ENCODE results near the gene PCNT.
"Not testable (repeated sequence)": the region's sequence is repeated elsewhere in the genome, so short reads cannot be mapped to it uniquely, and the experiment has no call there.

The PCNT gene

DNA sequence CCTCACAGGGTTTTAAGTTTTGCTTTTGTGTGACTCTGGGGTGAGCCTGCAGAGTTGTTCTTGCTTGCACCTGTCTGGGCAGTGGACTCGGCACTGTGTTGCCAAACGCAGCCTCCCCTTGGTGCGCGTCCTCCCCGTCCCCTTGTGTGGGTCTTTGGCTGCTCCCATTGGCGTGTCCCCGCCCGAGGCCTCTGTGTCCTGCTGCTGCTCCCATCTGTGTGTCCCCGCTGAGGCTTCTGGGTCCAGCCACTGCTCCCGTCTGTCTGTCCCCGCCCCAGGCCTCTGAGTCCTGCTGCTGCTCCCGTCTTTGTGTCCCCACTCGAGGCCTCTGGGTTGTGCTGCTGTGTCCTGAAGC lies 62.8 kb downstream of the PCNT start:
- no peak for DNase-seq

DNA sequence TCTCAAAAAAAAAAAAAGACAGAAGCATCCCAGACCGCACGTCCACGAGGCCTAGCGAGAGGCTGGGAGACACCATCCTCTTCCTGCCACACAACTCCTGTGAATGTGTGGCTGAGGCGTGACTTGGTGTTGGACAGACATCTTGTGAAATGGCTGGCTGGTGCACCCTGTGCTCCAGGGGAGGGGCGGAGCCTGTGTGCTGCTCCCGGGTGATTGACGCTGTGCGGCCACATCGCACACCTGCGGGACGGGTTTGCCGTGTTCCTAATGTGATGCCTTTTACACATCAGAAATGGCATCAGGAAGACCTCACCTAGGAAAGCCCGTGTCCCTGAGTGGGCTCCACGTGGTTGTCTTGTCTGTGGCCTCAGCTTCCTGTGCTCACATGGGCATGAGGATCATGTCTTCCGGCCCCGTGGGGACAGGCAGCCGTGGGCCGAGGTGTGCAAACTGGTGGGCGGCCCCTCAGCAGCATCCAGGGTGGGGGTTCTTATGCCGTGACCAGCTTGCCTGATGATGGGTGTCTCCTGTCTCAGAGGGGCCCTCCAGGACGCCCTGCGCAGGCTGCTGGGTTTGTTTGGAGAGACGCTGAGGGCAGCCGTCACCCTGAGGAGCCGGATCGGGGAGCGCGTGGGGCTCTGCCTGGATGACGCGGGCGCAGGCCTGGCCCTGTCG lies 64.4 kb downstream of the PCNT start:
- no peak for DNase-seq

- no peak for DNase-seq
Observed at GRCh38 chr21:46388896-46389295, 64.9 kb downstream of the PCNT start.

DNA sequence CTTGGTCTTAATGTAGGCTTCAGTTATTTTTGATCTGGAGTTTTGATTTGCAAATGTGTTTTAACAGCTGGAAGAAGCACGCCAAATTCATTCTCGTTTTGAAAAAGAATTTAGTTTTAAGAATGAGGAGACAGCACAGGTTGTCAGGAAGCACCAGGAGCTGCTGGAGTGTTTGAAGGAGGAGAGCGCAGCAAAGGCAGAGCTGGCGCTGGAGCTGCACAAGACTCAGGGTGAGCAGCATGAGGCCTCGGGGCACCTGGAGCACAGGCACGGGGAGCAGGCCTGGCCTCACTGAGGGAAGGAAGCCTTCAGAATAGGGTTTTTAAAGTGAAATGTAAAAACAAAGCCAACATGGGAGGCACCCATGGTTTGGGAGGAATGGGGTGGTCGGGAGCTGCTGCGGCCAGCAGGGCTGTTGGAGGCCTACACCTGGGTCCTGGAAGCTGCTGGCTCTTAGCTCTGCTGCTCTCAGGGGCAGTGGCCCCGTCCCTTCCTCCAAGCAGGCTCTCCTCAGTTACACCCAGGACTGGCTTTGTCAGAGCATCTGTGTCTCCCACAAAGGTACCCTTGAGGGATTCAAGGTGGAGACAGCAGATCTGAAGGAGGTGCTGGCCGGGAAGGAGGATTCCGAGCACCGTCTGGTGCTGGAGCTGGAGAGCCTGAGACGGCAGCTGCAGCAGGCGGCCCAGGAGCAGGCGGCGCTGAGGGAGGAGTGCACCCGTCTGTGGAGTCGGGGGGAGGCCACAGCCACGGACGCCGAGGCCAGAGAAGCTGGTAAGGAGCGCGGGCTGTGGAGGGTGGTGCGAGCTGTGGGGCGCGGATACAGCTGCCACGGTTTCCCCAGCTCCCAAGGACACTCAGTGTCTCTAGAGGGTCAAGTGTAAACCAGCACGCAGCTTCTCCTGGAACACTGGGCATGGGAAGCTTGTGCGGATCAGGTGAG lies 66.9 kb downstream of the PCNT start:
- DNase-seq, result no peak

GRCh38 chr21:46391773-46392172 lies 67.8 kb downstream of the PCNT start:
- no peak for DNase-seq

DNA sequence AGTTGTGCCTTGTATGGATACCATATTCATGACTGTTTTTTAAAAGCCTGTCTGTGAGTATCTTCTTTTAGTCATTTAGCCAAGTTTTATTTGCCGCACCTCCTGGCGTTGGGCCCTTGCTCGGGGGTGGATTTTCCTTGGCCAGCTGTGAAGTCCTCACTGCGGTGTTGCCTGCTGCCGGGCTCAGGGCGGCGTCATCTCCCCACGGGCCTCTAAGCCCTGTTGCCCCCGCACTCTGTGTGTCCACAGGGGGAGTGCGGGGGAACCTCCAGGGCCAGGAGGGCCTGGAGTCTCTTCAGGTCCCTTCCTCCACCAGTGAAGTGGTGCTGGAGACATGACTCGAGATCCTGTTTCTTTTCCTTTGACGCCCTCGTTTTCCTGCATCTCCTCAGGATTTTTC lies 69.0 kb downstream of the PCNT start:
- DNase-seq, result no peak

GRCh38 chr21:46393451-46393940 lies 69.5 kb downstream of the PCNT start:
- no peak for DNase-seq

DNA sequence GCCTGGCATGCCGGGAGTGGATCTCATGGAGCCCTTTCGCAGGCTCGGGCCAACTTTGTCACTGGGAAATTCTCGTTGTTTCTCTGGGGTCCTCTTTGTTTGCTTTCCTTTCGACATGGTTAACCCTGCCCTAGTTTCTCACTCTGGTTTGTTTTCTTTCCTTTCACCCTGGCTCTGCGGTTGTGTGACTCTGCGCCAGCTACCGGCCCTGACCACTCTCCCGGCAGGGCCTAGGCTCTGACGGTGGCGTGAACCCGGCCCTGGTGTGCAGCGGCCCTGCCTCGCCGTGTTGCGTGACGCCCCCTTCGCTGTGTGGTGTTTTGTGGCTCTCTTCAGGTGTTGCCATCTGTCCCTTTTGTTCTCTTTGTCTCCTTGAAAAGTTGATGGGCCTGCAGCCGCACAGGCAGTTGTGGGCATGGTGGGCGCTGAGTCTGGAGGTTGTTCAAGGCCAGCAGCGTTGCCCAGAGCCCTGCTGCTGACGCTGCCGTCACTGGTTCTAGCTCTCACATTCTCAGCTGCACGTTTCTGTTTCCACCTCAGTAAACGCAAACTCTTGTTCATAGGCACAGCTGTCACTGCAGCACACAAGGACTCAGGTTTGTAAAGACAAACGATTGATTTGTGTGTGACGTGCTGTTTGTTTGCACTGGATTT lies 70.1 kb downstream of the PCNT start:
- peak; percentile 46 for DNase-seq

GRCh38 chr21:46394595-46395104 lies 70.7 kb downstream of the PCNT start:
- DNase-seq, result peak; percentile 31

- no peak for DNase-seq
Observed at GRCh38 chr21:46397211-46397905, 73.4 kb downstream of the PCNT start.

DNA sequence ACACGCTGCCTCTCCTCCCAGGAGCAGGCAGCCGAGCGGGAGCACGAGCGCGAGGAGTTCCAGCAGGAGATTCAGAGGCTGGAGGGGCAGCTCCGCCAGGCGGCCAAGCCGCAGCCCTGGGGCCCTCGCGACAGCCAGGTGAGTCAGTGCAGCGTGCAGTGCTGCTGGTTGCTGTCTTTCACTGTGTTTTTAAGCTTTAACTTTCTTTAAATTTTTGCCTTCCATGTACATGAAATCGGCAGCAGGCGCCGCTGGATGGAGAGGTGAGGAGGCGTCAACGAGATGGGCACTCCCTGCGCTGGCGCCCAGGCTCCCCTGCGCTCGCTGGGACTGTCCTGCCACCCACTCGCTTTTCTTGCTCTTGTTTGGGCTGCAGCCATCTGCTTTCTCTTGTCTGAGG lies 74.0 kb downstream of the PCNT start:
- DNase-seq, result no peak

DNA sequence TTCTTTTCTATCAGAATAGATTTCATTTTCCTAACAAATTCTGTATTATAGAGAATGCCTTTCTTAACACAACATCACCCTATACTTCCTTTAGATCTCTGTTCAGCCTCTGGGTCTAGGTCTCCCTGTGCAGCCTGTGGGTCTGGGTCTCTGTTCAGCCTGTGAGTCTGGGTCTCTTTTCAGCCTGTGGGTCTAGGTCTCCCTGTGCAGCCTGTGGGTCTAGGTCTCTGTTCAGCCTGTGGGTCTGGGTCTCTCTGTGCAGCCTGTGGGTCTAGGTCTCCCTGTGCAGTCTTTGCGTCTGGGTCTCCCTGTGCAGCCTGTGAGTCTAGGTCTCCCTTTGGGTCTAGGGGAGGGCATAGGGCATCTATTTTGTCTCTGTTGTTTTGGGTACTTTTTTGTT lies 75.2 kb downstream of the PCNT start:
- no peak for DNase-seq

- no peak for DNase-seq
Observed at GRCh38 chr21:46399686-46400085, 75.7 kb downstream of the PCNT start.

DNA sequence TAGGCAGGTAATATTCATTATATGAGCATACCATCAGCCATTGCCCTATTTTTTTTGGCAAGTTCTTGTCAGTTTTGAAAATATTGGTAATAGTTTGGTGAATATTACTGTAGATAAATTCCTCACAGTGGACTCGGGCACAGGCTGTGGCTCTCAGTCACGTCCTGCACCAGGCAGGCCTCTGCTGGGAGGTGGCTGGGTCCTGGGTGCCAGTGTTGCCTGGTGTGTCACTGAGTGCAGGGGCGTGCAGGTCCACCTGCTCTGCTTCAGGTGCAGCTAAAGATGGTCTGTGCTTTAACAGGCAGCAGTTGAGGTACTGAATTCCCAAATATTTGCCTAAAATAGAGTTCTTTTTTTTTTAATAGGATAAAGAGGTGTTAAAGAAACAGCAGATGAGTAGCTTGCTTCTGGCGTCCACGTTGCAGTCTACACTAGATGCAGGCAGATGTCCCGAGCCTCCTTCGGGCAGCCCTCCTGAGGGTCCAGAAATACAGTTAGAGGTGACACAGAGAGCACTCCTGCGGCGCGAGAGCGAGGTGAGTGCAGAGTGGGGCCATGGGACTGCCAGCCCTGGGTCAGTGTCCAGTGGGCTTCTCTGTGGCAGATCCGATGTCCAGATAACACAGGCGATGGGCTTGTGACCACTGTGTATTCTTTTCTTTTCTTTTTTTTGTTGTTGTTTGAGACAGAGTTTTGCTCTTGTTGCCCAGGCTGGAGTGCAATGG lies 77.4 kb downstream of the PCNT start:
- DNase-seq, result no peak

DNA sequence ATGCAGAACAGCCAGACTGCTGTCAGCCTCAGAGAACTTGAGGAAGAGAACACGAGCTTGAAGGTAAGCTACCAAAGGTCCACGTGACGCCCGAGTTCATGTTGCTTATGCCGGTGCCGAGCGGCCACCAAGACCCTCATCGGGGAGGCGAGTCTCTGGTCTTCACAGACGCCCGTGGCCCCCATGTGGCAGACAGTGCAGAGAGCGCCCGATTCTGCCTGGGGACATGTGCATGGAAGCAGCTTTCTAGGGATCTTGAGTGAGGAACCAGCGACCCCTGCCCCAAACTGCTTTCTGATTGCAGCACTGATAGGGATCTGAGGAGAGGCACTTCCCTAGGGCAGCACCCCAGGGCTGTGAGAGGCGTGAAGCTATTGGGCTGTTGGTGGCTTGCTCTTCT lies 78.5 kb downstream of the PCNT start:
- no peak for DNase-seq

DNA sequence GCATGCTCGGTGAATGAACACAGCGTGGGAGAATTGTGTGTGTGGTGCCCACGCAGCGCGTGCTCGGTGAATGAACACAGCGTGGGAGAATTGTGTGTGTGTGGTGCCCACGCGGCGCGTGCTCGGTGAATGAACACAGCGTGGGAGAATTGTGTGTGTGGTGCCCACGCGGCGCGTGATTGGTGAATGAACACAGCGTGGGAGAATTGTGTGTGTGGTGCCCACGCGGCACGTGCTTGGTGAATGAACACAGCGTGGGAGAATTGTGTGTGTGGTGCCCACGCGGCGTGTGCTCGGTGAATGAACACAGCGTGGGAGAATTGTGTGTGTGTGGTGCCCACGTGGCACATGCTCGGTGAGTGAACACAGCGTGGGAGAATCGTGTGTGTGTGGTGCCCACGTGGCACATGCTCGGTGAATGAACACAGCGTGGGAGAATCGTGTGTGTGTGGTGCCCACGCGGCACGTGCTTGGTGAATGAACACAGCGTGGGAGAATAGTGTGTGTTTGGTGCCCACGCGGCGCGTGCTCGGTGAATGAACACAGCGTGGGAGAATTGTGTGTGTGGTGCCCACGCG lies 79.4 kb downstream of the PCNT start:
- not testable (repeated sequence) for DNase-seq

- DNase-seq, result no peak
Observed at GRCh38 chr21:46404306-46404705, 80.3 kb downstream of the PCNT start.

GRCh38 chr21:46406001-46406400 lies 82.0 kb downstream of the PCNT start:
- DNase-seq, result no peak

GRCh38 chr21:46409641-46410406 lies 85.9 kb downstream of the PCNT start:
- no peak for DNase-seq

DNA sequence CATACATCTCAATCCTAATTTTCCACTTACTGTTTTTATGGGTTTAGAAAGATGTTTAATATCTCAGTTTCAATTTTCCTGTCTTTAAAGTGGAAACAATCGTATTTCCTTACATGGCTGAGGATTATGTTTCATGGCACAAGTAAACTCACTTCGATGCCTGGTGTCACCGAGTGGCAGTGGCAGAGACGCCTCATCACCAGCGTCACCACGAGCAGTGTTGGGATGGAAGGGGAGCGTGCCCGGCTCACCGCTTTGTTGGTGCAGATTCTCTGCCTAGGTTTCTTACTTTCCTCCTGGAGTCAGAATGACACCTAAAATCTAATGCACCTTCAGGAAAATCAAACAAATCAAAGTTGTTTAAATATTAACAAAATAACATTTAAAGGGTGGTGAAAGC lies 86.6 kb downstream of the PCNT start:
- DNase-seq, result no peak

DNA sequence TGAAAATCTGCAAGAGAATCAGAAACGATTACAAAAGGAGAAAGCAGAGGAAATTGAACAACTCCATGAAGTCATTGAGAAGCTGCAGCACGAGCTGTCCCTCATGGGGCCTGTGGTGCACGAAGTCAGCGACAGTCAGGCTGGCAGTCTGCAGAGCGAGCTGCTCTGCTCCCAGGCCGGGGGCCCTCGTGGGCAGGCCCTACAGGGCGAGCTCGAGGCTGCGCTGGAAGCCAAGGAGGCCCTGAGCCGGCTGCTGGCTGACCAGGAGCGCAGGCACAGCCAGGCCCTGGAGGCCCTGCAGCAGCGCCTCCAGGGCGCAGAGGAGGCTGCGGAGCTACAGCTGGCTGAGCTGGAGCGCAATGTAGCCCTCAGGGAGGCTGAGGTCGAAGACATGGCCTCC lies 87.3 kb downstream of the PCNT start:
- DNase-seq, result no peak
